ENCODE data around the gene STK4. TPM values are rescaled to one million over a fixed set of nuclear protein-coding genes. Genes with fewer than 3 reads are reported as not detected.
A peak's percentile ranks its signal among the peaks of the same experiment; 100 is the strongest.

Gene STK4
- total RNA-seq, 5 donors from 2014 or later (not counting 1 experiment from before 2014, with no cell fraction given): 244 to 315 (median 271) TPM

DNA sequence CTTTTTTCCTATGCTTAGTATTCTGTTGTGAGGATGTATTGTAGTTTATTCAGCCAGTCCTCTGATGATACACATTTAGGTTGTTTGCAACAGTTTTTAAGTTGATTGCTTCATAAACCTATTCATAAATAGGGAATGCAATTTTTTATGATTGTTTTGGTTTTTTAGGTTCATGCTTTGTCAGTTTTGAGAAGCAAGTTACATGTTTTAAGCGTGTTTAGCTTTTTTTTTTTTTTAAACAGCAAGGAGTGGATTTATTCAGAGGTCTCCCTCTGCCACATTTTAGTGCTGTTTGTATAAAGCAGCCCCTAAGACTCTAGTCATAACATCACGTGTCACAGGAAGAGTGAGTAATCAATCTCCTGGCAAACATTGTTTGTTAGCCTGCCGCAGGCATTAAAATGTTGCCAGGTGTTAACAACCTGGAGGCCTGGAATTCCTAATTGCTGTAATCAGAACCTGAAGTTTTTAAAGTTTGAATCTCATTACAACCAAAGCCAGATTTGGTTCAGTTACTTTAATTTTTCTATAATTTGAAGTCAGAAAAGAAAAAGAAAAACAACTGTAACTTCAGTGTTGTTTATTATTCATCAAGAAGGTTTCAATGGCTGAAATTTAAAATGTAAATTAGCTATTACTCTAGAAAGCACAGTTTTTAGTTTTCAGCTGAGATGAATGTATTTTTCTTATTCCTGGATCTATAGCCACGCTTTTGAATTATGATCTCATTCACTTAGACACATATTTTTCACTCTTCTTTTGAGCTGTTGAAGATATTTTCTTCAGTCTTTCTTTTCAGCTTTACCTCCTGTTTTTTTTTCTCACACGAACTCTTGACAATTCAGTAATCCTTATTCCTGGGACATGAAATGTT, 75.4 kb downstream of the STK4 start:
- peaks cover 10 to 51% of the 10 kb centered on the region in 2 donors for H3K36me3 ChIP-seq (ENCODE audit: control insufficient read depth in 2 of 2, extremely low read depth in 1 of 2, insufficient read depth in 1 of 2, low read length in 1 of 2)
- Mint-ChIP-seq H3K36me3 (peaks cover 40% of the 10 kb centered on the region), H3K9me3 (no peaks in the 10 kb centered on the region), H3K4me3 (peak overlapping the region in 1 of 3 donors; percentile 13), H3K27me3 (no peaks in the 10 kb centered on the region), H3K27ac (peak overlapping the region; percentile 89 to 93), H3K4me1 (peaks cover 72 to 79% (median 78%) of the 10 kb centered on the region in 3 donors)
- no peaks in the 10 kb centered on the region for H3K9me3 ChIP-seq
- peak in 1 of 35 experiments; percentile 33 for DNase-seq
- H3K4me1 ChIP-seq (ENCODE audit: control insufficient read depth in 1 of 2, extremely low read depth in 1 of 2, insufficient read depth in 2 of 2, low read length in 2 of 2): peaks cover 5 to 10% of the 10 kb centered on the region in 2 experiments
- H3K4me3 ChIP-seq (ENCODE audit: control insufficient read depth in 1 of 2, extremely low read depth in 1 of 2, low read length in 1 of 2): no peak overlapping the region
- no CpG with 5 or more reads among the region's 5 CpGs for whole genome bisulfite sequencing (ENCODE audit: insufficient coverage)
- CTCF ChIA-PET: interaction anchor here (0.5 to 2.2 kb wide), 9 partner anchors 9 to 731 kb away, joined by 3 to 12 read pairs (median 3); partner anchors contain the start of gene FITM2 (in 1 of the 2)
- POLR2A ChIA-PET: interaction anchor here (0.6 kb wide), 3 partner anchors 12 to 1583 kb away, joined by 3 to 6 read pairs (median 3); no protein-coding TSS in a partner anchor
- peak overlapping the region; percentile 35 for H3K27ac ChIP-seq (ENCODE audit: low read length)
- peak in 3 of 4 experiments; percentile 60 to 79 (median 62) for ATAC-seq (replicated peaks in 1 of 4)
- no peaks in the 10 kb centered on the region for H3K27me3 ChIP-seq (replicated peaks in 1 of 2; ENCODE audit: control insufficient read depth in 2 of 2, extremely low read depth in 1 of 2, insufficient read depth in 2 of 2, low read length in 1 of 2)

DNA sequence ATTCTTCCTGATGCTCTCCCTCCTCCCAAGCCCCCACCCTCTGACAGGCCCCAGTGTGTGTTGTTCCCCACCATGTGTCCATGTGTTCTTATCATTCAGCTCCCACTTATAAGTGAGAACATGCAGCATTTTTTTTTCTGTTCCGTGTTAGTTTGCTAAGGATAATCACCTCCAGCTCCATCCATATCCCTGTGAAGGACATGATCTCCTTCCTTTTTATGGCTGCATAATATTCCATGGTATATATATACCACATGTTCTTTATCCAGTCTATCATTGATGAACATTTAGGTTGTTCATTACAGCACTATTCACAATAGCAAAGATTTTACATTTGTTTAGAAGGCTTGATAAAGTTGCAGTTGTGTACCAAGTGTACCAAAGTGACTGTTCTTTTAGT, 76.7 kb downstream of the STK4 start:
- peaks cover 71 to 78% (median 78%) of the 10 kb centered on the region in 3 donors for H3K4me1 Mint-ChIP-seq
- peaks cover 49% of the 10 kb centered on the region for H3K36me3 Mint-ChIP-seq
- ChIA-PET POLR2A (no interaction called here), CTCF (interaction anchor here (0.6 to 2.2 kb wide), 10 partner anchors 15 to 251 kb away, joined by 3 to 26 read pairs (median 5); no protein-coding TSS in a partner anchor)
- no peak overlapping the region for H3K4me3 Mint-ChIP-seq
- no peaks in the 10 kb centered on the region for H3K9me3 Mint-ChIP-seq
- Histone ChIP-seq H3K27ac (ENCODE audit: low read length) (no peak overlapping the region), H3K36me3 (ENCODE audit: control insufficient read depth in 2 of 2, extremely low read depth in 1 of 2, insufficient read depth in 1 of 2, low read length in 1 of 2) (peaks cover 10 to 47% of the 10 kb centered on the region in 2 donors), H3K4me1 (ENCODE audit: control insufficient read depth in 1 of 2, extremely low read depth in 1 of 2, insufficient read depth in 2 of 2, low read length in 2 of 2) (peaks cover 5 to 13% of the 10 kb centered on the region in 2 experiments), H3K27me3 (replicated peaks in 1 of 2; ENCODE audit: control insufficient read depth in 2 of 2, extremely low read depth in 1 of 2, insufficient read depth in 2 of 2, low read length in 1 of 2) (no peaks in the 10 kb centered on the region), H3K9me3 (no peaks in the 10 kb centered on the region), H3K4me3 (ENCODE audit: control insufficient read depth in 1 of 2, extremely low read depth in 1 of 2, low read length in 1 of 2) (no peak overlapping the region)
- no peak for ATAC-seq (replicated peaks in 1 of 4)
- no peaks in the 10 kb centered on the region for H3K27me3 Mint-ChIP-seq
- no CpG with 5 or more reads among the region's 1 CpG for WGBS (ENCODE audit: insufficient coverage)
- H3K27ac Mint-ChIP-seq: peak overlapping the region; percentile 82 to 89
- no peak for DNase-seq

DNA sequence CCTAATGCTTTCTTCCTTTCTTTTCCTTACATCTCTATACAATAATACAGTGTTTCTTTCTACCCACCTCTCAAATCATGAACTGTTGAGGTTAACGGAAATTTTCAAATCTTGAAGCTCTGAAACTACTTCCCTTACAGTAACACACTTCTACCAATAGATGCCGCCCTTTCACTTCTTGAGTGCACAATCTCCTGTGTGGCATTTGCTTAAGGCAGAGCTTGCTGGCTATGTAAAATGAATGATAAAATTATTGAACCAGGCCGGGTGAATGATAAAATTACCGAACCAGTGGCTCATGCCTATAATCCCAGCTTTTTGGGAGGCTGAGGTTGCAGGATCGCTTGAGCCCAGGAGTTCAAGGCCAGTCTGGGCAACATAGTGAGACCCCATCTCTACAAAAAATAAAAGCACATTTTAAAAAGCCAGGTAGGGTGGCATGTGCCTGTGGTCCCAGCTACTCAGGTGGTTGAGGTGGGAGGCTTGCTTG, 77.8 kb downstream of the STK4 start:
- peak overlapping the region; percentile 3 for H3K27ac ChIP-seq (ENCODE audit: low read length)
- H3K36me3 ChIP-seq (ENCODE audit: control insufficient read depth in 2 of 2, extremely low read depth in 1 of 2, insufficient read depth in 1 of 2, low read length in 1 of 2): peaks cover 10 to 45% of the 10 kb centered on the region in 2 donors
- H3K27ac Mint-ChIP-seq: peak overlapping the region; percentile 46 to 80
- peaks cover 8 to 15% of the 10 kb centered on the region in 2 experiments for H3K4me1 ChIP-seq (ENCODE audit: control insufficient read depth in 1 of 2, extremely low read depth in 1 of 2, insufficient read depth in 2 of 2, low read length in 2 of 2)
- ATAC-seq (replicated peaks in 1 of 4) (peak; percentile 72 to 84 (median 80)), DNase-seq (peak in 30 of 35 experiments; percentile 9 to 80 (median 29))
- no peak overlapping the region for H3K4me3 ChIP-seq (ENCODE audit: control insufficient read depth in 1 of 2, extremely low read depth in 1 of 2, low read length in 1 of 2)
- H3K36me3 Mint-ChIP-seq: peaks cover 57% of the 10 kb centered on the region
- ChIA-PET POLR2A (interaction anchor here in 1 of 2 donors (0.6 to 0.7 kb wide), 2 partner anchors 24 to 746 kb away, joined by 3 to 5 read pairs; no protein-coding TSS in a partner anchor), CTCF (interaction anchor here (0.6 to 2.2 kb wide), 26 partner anchors 9 to 357 kb away, joined by 3 to 26 read pairs (median 5); no protein-coding TSS in a partner anchor)
- no CpG with 5 or more reads among the region's 5 CpGs for WGBS (ENCODE audit: insufficient coverage)
- H3K27me3 Mint-ChIP-seq: no peaks in the 10 kb centered on the region
- no peaks in the 10 kb centered on the region for H3K27me3 ChIP-seq (replicated peaks in 1 of 2; ENCODE audit: control insufficient read depth in 2 of 2, extremely low read depth in 1 of 2, insufficient read depth in 2 of 2, low read length in 1 of 2)
- H3K9me3 Mint-ChIP-seq: no peaks in the 10 kb centered on the region
- H3K4me3 Mint-ChIP-seq: no peak overlapping the region
- H3K4me1 Mint-ChIP-seq: peaks cover 72 to 81% (median 81%) of the 10 kb centered on the region in 3 donors
- H3K9me3 ChIP-seq: no peaks in the 10 kb centered on the region

DNA sequence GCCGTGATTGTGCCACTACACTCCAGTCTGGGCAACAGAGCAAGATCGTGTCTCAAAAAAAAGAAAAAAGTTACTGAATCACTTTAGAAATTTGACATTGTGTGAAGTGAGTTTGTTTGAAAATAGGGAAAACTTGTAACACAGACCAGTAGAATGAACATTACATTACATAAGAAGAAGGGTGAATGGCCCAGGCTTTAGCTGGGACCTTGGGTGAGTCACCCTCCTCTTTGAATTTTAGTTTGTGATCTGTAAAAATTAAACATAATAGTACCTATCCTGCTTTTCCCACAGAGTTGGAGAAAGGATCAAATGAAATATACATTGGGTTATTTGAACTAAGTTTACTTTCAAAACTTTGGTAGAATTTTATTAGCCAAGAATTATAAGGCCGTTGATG, 78.3 kb downstream of the STK4 start:
- Histone ChIP-seq H3K27me3 (replicated peaks in 1 of 2; ENCODE audit: control insufficient read depth in 2 of 2, extremely low read depth in 1 of 2, insufficient read depth in 2 of 2, low read length in 1 of 2) (no peaks in the 10 kb centered on the region), H3K36me3 (ENCODE audit: control insufficient read depth in 2 of 2, extremely low read depth in 1 of 2, insufficient read depth in 1 of 2, low read length in 1 of 2) (peaks cover 7 to 45% of the 10 kb centered on the region in 2 donors), H3K9me3 (no peaks in the 10 kb centered on the region), H3K27ac (ENCODE audit: low read length) (no peak overlapping the region), H3K4me1 (ENCODE audit: control insufficient read depth in 1 of 2, extremely low read depth in 1 of 2, insufficient read depth in 2 of 2, low read length in 2 of 2) (peaks cover 11 to 19% of the 10 kb centered on the region in 2 experiments), H3K4me3 (ENCODE audit: control insufficient read depth in 1 of 2, extremely low read depth in 1 of 2, low read length in 1 of 2) (no peak overlapping the region)
- peaks cover 60% of the 10 kb centered on the region for H3K36me3 Mint-ChIP-seq
- ChIA-PET CTCF (interaction anchor here (0.6 to 2.2 kb wide), 25 partner anchors 8 to 357 kb away, joined by 3 to 26 read pairs (median 5); no protein-coding TSS in a partner anchor), POLR2A (interaction anchor here in 1 of 2 donors (0.6 to 0.7 kb wide), 2 partner anchors 25 to 746 kb away, joined by 3 to 5 read pairs; no protein-coding TSS in a partner anchor)
- WGBS (ENCODE audit: insufficient coverage): no CpG with 5 or more reads among the region's 3 CpGs
- no peaks in the 10 kb centered on the region for H3K9me3 Mint-ChIP-seq
- ATAC-seq (replicated peaks in 1 of 4): no peak
- no peaks in the 10 kb centered on the region for H3K27me3 Mint-ChIP-seq
- no peak for DNase-seq
- no peak overlapping the region for H3K4me3 Mint-ChIP-seq
- peak overlapping the region in 1 of 2 donors; percentile 80 for H3K27ac Mint-ChIP-seq
- peaks cover 72 to 81% (median 81%) of the 10 kb centered on the region in 3 donors for H3K4me1 Mint-ChIP-seq

DNA sequence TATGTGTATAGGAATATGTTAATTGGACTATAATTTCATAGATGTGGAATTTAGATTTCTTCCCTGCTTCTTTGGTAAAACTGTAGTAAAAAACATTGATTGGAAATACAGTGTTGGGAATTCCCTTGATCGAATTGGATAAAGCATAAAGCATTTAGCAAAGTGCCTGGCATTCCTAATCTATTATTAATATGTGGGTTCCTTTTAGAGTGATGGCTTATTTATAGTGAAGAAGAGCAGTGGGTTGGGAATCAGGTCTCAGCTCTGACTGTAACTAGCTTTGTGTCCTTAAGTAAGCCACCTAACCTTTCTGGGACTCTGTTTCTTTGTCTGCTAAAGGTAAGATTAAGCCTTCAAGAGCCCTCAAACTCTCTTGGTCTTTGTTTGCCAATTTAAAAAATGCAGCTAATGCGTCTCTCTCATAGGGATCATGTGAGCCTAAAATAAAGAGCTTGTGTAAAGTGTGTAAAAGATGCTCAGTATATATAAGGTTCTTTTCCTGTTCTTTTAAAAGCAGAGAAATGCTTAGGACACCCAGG, 81.3 kb downstream of the STK4 start:
- H3K36me3 Mint-ChIP-seq: peaks cover 51% of the 10 kb centered on the region
- CTCF ChIA-PET: interaction anchor here in 1 of 2 donors (0.9 kb wide), 1 partner anchor 48 kb away, joined by 4 read pairs; no protein-coding TSS in a partner anchor
- ATAC-seq (replicated peaks in 1 of 4): no peak

More for the DNA sequence above, 81.3 kb downstream of the STK4 start:
- no CpG with 5 or more reads among the region's 2 CpGs for WGBS (ENCODE audit: insufficient coverage)
- peak overlapping the region; percentile 32 to 82 for H3K27ac Mint-ChIP-seq
- H3K27me3 Mint-ChIP-seq: no peaks in the 10 kb centered on the region
- H3K4me1 ChIP-seq (ENCODE audit: control insufficient read depth in 1 of 2, extremely low read depth in 1 of 2, insufficient read depth in 2 of 2, low read length in 2 of 2): peaks cover 34% of the 10 kb centered on the region in 2 experiments
- no peaks in the 10 kb centered on the region for H3K9me3 Mint-ChIP-seq
- H3K9me3 ChIP-seq: no peaks in the 10 kb centered on the region
- no peak overlapping the region for H3K27ac ChIP-seq (ENCODE audit: low read length)
- POLR2A ChIA-PET: no interaction called here
- no peak for DNase-seq
- no peaks in the 10 kb centered on the region for H3K27me3 ChIP-seq (replicated peaks in 1 of 2; ENCODE audit: control insufficient read depth in 2 of 2, extremely low read depth in 1 of 2, insufficient read depth in 2 of 2, low read length in 1 of 2)
- H3K4me3 Mint-ChIP-seq: peak overlapping the region in 1 of 3 donors; percentile 8
- no peak overlapping the region for H3K4me3 ChIP-seq (ENCODE audit: control insufficient read depth in 1 of 2, extremely low read depth in 1 of 2, low read length in 1 of 2)
- H3K36me3 ChIP-seq (ENCODE audit: control insufficient read depth in 2 of 2, extremely low read depth in 1 of 2, insufficient read depth in 1 of 2, low read length in 1 of 2): peaks cover 4 to 26% of the 10 kb centered on the region in 2 donors
- peaks cover 68 to 78% (median 76%) of the 10 kb centered on the region in 3 donors for H3K4me1 Mint-ChIP-seq
